Activated CD8-positive, alpha-beta memory T cell treated with anti-CD3 and anti-CD28 coated beads for 24 hours (primary cell): ENCODE data around the gene IL19.
"Not testable (repeated sequence)": the region's sequence is repeated elsewhere in the genome, so short reads cannot be mapped to it uniquely, and the experiment has no call there.

ENCODE experiments used
- DNase-seq: peaks from one replicate; pipeline ENCODE4 v3.0.0-alpha.2; 2020

The IL19 gene

GRCh38 chr1:206834711-206835110 lies 64.1 kb downstream of the IL19 start:
- no peak for DNase-seq

GRCh38 chr1:206835186-206835585 lies 64.6 kb downstream of the IL19 start:
- no peak for DNase-seq

- no peak for DNase-seq
Measured at GRCh38 chr1:206836111-206836510, 65.5 kb downstream of the IL19 start.

GRCh38 chr1:206839006-206839560 lies 68.5 kb downstream of the IL19 start:
- DNase-seq = no peak

- no peak for DNase-seq
Measured at GRCh38 chr1:206839857-206840256, 69.3 kb downstream of the IL19 start.

GRCh38 chr1:206841609-206842323 lies 71.2 kb downstream of the IL19 start:
- DNase-seq = no peak

GRCh38 chr1:206842854-206843253 lies 72.3 kb downstream of the IL19 start:
- DNase-seq = no peak

GRCh38 chr1:206843626-206844025 lies 73.1 kb downstream of the IL19 start:
- DNase-seq = no peak

- DNase-seq = no peak
Measured at GRCh38 chr1:206846487-206846886, 75.9 kb downstream of the IL19 start.

GRCh38 chr1:206847337-206847834 lies 76.8 kb downstream of the IL19 start:
- DNase-seq = no peak

- no peak for DNase-seq
Measured at GRCh38 chr1:206847946-206848345, 77.4 kb downstream of the IL19 start.

- no peak for DNase-seq
Measured at GRCh38 chr1:206850401-206850800, 79.8 kb downstream of the IL19 start.

GRCh38 chr1:206851341-206852010 lies 80.9 kb downstream of the IL19 start:
- DNase-seq = no peak

- DNase-seq = not testable (repeated sequence)
Measured at GRCh38 chr1:206852662-206853061, 82.1 kb downstream of the IL19 start.

GRCh38 chr1:206853696-206854095 lies 83.1 kb downstream of the IL19 start:
- not testable (repeated sequence) for DNase-seq

- DNase-seq = no peak
Measured at GRCh38 chr1:206854401-206855129, 84.0 kb downstream of the IL19 start.

GRCh38 chr1:206855859-206856258 lies 85.3 kb downstream of the IL19 start:
- DNase-seq = no peak

GRCh38 chr1:206856674-206857464 lies 86.3 kb downstream of the IL19 start:
- DNase-seq = no peak

GRCh38 chr1:206859082-206859521 lies 88.5 kb downstream of the IL19 start:
- DNase-seq = peak; percentile 64

- DNase-seq = no peak
Measured at GRCh38 chr1:206860165-206860564, 89.6 kb downstream of the IL19 start.

GRCh38 chr1:206863266-206863665 lies 92.7 kb downstream of the IL19 start:
- DNase-seq = no peak

GRCh38 chr1:206864939-206865671 lies 94.5 kb downstream of the IL19 start, which contains the start of gene IL20:
Gene IL20, plus strand, starts transcription at chr1:206865623. Its CDS starts 230 bp downstream, at chr1:206865853.
- DNase-seq = peak; percentile 95
